Upper lobe of left lung (tissue), 6 donors: ENCODE data around the gene CLDN11. TPM values are rescaled to one million over a fixed set of nuclear protein-coding genes. Genes with fewer than 3 reads are reported as not detected.

Experiments
- ATAC-seq, 2 donors: fragments of 200-7000 bp; cut with Tn5 transposase; one replicate each; pipeline ENCODE4 v1.9.1; 2022; ENCODE audit warnings: mild to moderate bottlenecking in 2 of 2, moderate library complexity in 2 of 2; ENCODE audit not compliant: low FRiP score in 2 of 2
- DNase-seq, 2 donors: peaks; one replicate each; pipeline ENCODE4 v3.0.0-alpha.2; 2019 to 2020
- H3K27ac ChIP-seq, 4 donors: fragments of 200-600 bp; sonication (generic); one replicate each; pipeline ENCODE4 v1.5.1; 2016 to 2019
- H3K27me3 ChIP-seq, 4 donors: fragments of 200-600 bp; sonication (generic); one replicate each; pipeline ENCODE4 v1.5.1; 2017 to 2019
- H3K36me3 ChIP-seq, 4 donors: fragments of 200-600 bp; sonication (generic); one replicate each; pipeline ENCODE4 v1.5.1; 2016 to 2019
- H3K4me1 ChIP-seq, 4 donors: fragments of 200-600 bp; sonication (generic); one replicate each; pipeline ENCODE4 v1.5.1; 2018 to 2019
- H3K4me3 ChIP-seq, 4 donors: fragments of 200-600 bp; sonication (generic); one replicate each; pipeline ENCODE4 v1.5.1; 2017 to 2019; ENCODE audit warnings: mild to moderate bottlenecking in 2 of 4, moderate library complexity in 1 of 4
- H3K9me3 ChIP-seq, 4 donors: fragments of 200-600 bp; sonication (generic); one replicate each; pipeline ENCODE4 v1.5.1; 2018 to 2019
- CTCF ChIP-seq, 6 experiments: fragments of 450-650 bp in 4 of 6; fragments of 200-600 bp in 2 of 6; sonication (generic) in 2 of 6; IDR thresholded peaks; one replicate each; pipeline ENCODE4 v1.5.1; 2016 to 2019; ENCODE audit warnings: antibody characterized with exemption in 6 of 6
- EP300 ChIP-seq, 4 donors: sonication (generic); formaldehyde crosslinking; IDR thresholded peaks; one replicate each; pipeline ENCODE4 v1.5.1; 2017; ENCODE audit warnings: antibody characterized with exemption in 4 of 4, control low read depth in 2 of 4
- POLR2A ChIP-seq, 4 donors: fragments of 450-650 bp; IDR thresholded peaks; one replicate each; pipeline ENCODE4 v1.5.1; 2016 to 2017; ENCODE audit warnings: antibody characterized with exemption in 4 of 4, mild to moderate bottlenecking in 2 of 4
- POLR2AphosphoS5 ChIP-seq, 2 donors: sonication (generic); formaldehyde crosslinking; IDR thresholded peaks; one replicate each; pipeline ENCODE4 v1.5.1; 2017; ENCODE audit warnings: antibody characterized with exemption in 2 of 2
- WGBS, 2 donors: methylation state at CpG; one replicate each; pipeline ENCODE4 v1.1.5; 2017 to 2018; 5-methylcytosine and 5-hydroxymethylcytosine counted together
- total RNA-seq, 6 donors: library from RNA; depleted of rRNA in 4 of 6; stranded (reverse); fragments of >200 nt in 4 of 6; gene quantifications; one replicate each; pipeline versions ENCODE4 v1.1.0 to v1.2.1, GENCODE V29; 2016 to 2021
- donor health status: DM: no; HTN: no; CAD: no; lungs with moderate emphysema.
- donor health status: DM: no; HTN: yes; CAD: no; lungs with severe emphysema.

The CLDN11 gene
- total RNA-seq, 6 donors from 2014 or later, result 2.1 to 17.1 (median 6.0) TPM

- ATAC-seq (peak in 1 of 2 donors; percentile 35), DNase-seq (no peak)
- TF ChIP-seq POLR2AphosphoS5 (IDR thresholded peaks at IDR 0.05) (no peak), CTCF (IDR thresholded peaks at IDR 0.05) (no peak), POLR2A (IDR thresholded peaks at IDR 0.05) (no peak), EP300 (IDR thresholded peaks at IDR 0.05) (no peak)
- H3K4me3 ChIP-seq, result peak overlapping the region in 3 of 4 donors; percentile 45 to 58 (median 54)
- H3K9me3 ChIP-seq, result no peaks in the 10 kb centered on the region
- H3K27me3 ChIP-seq, result peaks cover 0 to 20% (median 14%) of the 10 kb centered on the region in 4 donors
- WGBS, 2 donors, result 36 to 46% methylated on average over 17 of the region's 17 CpGs
- no peaks in the 10 kb centered on the region for H3K36me3 ChIP-seq
- H3K27ac ChIP-seq, result peak overlapping the region; percentile 71 to 87 (median 80)
- peaks cover 17 to 24% (median 20%) of the 10 kb centered on the region in 4 donors for H3K4me1 ChIP-seq
These were observed 1.7 kb downstream of the CLDN11 start for GRCh38 chr3:170420307-170420821.

GRCh38 chr3:170421111-170421641, 2.5 kb downstream of the CLDN11 start:
- H3K4me1 ChIP-seq, result peaks cover 17 to 24% (median 20%) of the 10 kb centered on the region in 4 donors
- 53 to 65% methylated on average over 8 to 12 of the region's 12 CpGs for WGBS, 2 donors
- no peak for ATAC-seq
- peaks cover 0 to 20% (median 14%) of the 10 kb centered on the region in 4 donors for H3K27me3 ChIP-seq
- H3K4me3 ChIP-seq, result peak overlapping the region in 3 of 4 donors; percentile 1 to 54 (median 31)
- DNase-seq, result peak in 1 of 2 donors; percentile 25
- TF ChIP-seq EP300 (IDR thresholded peaks at IDR 0.05) (no peak), CTCF (IDR thresholded peaks at IDR 0.05) (no peak), POLR2AphosphoS5 (IDR thresholded peaks at IDR 0.05) (peak in 1 of 2 donors; percentile 27), POLR2A (IDR thresholded peaks at IDR 0.05) (no peak)
- no peaks in the 10 kb centered on the region for H3K36me3 ChIP-seq
- no peaks in the 10 kb centered on the region for H3K9me3 ChIP-seq
- peak overlapping the region; percentile 71 to 87 (median 80) for H3K27ac ChIP-seq

- Histone ChIP-seq H3K4me3 (peak overlapping the region in 2 of 4 donors; percentile 31 to 54), H3K27me3 (peaks cover 0 to 20% (median 14%) of the 10 kb centered on the region in 4 donors), H3K9me3 (no peaks in the 10 kb centered on the region), H3K27ac (peak overlapping the region in 3 of 4 donors; percentile 78 to 87 (median 83)), H3K36me3 (no peaks in the 10 kb centered on the region), H3K4me1 (peaks cover 19 to 24% (median 20%) of the 10 kb centered on the region in 4 donors)
- WGBS, 2 donors, result 60 to 85% methylated on average over 2 of the region's 2 CpGs
- no peak for ATAC-seq
- no peak for DNase-seq
- no peak for TF ChIP-seq EP300 (IDR thresholded peaks at IDR 0.05)
- TF ChIP-seq POLR2A (IDR thresholded peaks at IDR 0.05), result no peak
These were observed 3.1 kb downstream of the CLDN11 start for GRCh38 chr3:170421758-170422157.

GRCh38 chr3:170423001-170423615, 4.4 kb downstream of the CLDN11 start:
- WGBS, 2 donors, result 80 to 89% methylated on average over 6 to 8 of the region's 8 CpGs
- TF ChIP-seq POLR2A (IDR thresholded peaks at IDR 0.05) (no peak), POLR2AphosphoS5 (IDR thresholded peaks at IDR 0.05) (no peak), CTCF (IDR thresholded peaks at IDR 0.05) (no peak), EP300 (IDR thresholded peaks at IDR 0.05) (no peak)
- H3K4me1 ChIP-seq, result peaks cover 19 to 21% (median 20%) of the 10 kb centered on the region in 4 donors
- DNase-seq (peak in 1 of 2 donors; percentile 47), ATAC-seq (no peak)
- peak overlapping the region in 1 of 4 donors; percentile 42 for H3K27ac ChIP-seq
- H3K36me3 ChIP-seq, result no peaks in the 10 kb centered on the region
- no peaks in the 10 kb centered on the region for H3K9me3 ChIP-seq
- no peak overlapping the region for H3K4me3 ChIP-seq
- peaks cover 0 to 20% (median 14%) of the 10 kb centered on the region in 4 donors for H3K27me3 ChIP-seq

GRCh38 chr3:170424879-170425278, 6.2 kb downstream of the CLDN11 start:
- Histone ChIP-seq H3K36me3 (no peaks in the 10 kb centered on the region), H3K9me3 (no peaks in the 10 kb centered on the region), H3K27ac (peak overlapping the region in 2 of 4 donors; percentile 53 to 67), H3K27me3 (peaks cover 0 to 3% (median under 1%) of the 10 kb centered on the region in 4 donors), H3K4me1 (peaks cover 2 to 3% (median 2%) of the 10 kb centered on the region in 4 donors), H3K4me3 (no peak overlapping the region)
- ATAC-seq (no peak), DNase-seq (no peak)
- WGBS, 2 donors, result 64 to 78% methylated on average over 8 of the region's 8 CpGs
- TF ChIP-seq POLR2A (IDR thresholded peaks at IDR 0.05), result no peak
- no peak for TF ChIP-seq CTCF (IDR thresholded peaks at IDR 0.05)
- no peak for TF ChIP-seq POLR2AphosphoS5 (IDR thresholded peaks at IDR 0.05)
- no peak for TF ChIP-seq EP300 (IDR thresholded peaks at IDR 0.05)
